Motor neuron (in vitro differentiated cells): ENCODE data around the gene KIAA0319L. TPM values are rescaled to one million over a fixed set of nuclear protein-coding genes. Genes with fewer than 3 reads are reported as not detected.

Experiments
- ATAC-seq, 8 experiments: fragments of 200-7000 bp; cut with Tn5 transposase; replicated peaks in 6 of 8; 2 replicates each; pipeline ENCODE4 v1.8.0; 2021; ENCODE audit warnings: mild to moderate bottlenecking in 8 of 8, moderate library complexity in 8 of 8
- H3K27ac ChIP-seq, 2 donors: fragments of 250-450 bp; sonication (Bioruptor Pico); 2 replicates each; pipeline ENCODE4 v1.9.0; 2021; ENCODE audit warnings: antibody characterized with exemption in 2 of 2, mild to moderate bottlenecking in 2 of 2, moderate library complexity in 1 of 2
- H3K4me1 ChIP-seq, 2 donors: fragments of 250-450 bp; sonication (Bioruptor Pico); replicated peaks in 1 of 2; 2 replicates each; pipeline ENCODE4 v1.6.1; 2021; ENCODE audit warnings: antibody characterized with exemption in 2 of 2, mild to moderate bottlenecking in 2 of 2, moderate library complexity in 1 of 2
- H3K4me3 ChIP-seq, 5 donors: fragments of 250-450 bp; sonication (Bioruptor Pico); 2 replicates each; pipeline ENCODE4 v1.9.0; 2021; ENCODE audit warnings: antibody characterized with exemption in 5 of 5, mild to moderate bottlenecking in 5 of 5, moderate library complexity in 4 of 5
- WGBS, 10 experiments: fragments of 450-650 bp; shearing (Covaris generic); methylation state at CpG; one replicate each; pipeline ENCODE4 v1.0.0; 2022; 5-methylcytosine and 5-hydroxymethylcytosine counted together
- in situ Hi-C, 9 experiments: fragments of 400-800 bp; cut with MboI; loops; one replicate each; pipeline ENCODE4 v1.15.0; 2021; ENCODE audit warnings: low sequenced_read_pairs in 9 of 9, low pct_unique_long_range_greater_than_20kb in 2 of 9; ENCODE audit not compliant: unreplicated experiment in 9 of 9
- total RNA-seq, 8 experiments: library from RNA; unstranded; fragments of 300-600 nt; gene quantifications; 2 replicates each; pipeline versions ENCODE4 v1.2.3 to v1.2.4, GENCODE V29; 2022

The KIAA0319L gene
- total RNA-seq, 8 experiments from 2014 or later: 48.2 to 71.6 (median 58.0) TPM

DNA sequence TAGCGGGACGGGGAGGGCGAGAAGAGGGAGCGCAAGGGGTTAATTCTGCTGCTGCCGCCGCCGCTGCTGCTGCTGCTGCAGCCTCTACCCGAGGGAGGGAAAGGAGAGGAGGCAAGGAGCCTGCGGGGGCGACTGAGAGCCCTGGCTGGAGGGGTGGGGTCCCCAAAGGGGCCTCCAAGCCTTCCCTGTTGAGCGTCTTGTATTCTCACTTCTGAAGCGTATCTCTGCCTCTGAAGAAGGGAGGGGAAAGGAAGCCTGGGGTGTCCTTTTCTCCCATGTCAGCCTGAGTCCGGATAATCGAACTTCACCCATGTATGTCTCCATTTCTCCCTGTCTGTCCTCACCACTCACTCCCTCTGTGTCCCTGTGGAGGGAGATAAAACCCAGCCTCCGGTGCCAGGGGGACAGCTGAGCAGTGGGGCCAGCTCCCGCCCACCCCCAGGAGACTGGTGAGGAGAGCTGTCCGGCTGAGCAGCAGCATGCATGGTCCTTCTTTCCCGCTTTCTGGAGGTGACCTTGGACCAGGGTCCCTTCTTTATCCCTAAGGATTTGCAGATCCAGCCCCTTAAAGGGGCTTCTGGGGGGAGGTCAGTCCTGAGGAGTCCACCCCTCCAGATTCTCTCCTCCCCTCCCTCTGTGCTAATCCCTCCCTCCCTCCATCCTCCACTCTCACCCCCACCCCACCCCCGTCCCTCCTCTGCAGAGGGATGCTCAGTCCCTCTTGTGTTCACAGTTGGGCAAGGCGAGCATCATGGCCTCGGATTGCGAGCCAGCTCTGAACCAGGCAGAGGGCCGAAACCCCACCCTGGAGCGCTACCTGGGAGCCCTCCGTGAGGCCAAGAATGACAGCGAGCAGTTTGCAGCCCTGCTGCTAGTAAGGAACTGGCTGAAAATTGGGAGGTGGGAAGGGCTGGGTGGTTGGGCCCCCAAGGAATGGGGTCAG, 1.4 kb upstream of the KIAA0319L start:
- ATAC-seq: no peak
- peak overlapping the region; percentile 98 to 99 for H3K27ac ChIP-seq

DNA sequence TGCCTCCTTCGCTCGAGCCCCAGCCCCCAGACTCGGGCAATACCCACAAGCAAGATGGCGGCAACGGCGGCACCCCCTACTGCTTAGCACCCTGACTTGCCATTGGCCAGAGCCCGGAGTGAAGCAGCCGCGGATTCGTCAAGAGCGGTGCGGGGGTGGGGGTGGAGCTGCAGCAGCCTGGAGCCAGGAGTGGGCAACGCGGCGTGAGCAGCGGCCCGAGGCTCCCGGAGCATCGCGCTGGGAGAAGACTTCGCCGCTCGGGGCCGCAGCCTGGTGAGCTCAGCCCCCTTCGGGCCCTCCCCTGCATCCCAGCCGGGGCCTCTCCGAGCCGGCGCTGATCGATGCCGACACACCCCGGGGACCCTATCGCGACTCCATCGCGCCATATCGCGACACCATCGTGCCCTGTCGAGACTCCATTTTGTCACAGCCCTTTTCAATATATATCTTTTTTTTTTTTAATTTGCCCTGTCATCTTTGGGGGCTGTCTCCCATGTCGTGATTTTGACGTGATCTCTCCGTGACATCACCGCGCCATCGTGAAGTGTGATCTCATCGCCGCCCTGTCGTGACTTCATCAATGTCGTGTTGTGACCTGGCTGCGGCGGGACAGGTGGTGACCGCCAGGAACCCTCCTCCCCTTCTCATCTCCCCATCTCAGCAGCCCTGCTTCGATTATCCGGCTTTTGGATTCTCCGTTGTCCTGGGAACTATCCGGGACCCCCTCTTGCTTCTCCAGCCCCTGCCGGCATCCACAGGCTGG, 589 bp upstream of the KIAA0319L start, which contains the start of gene NCDN:
Gene NCDN (plus strand): TSS at position 189 of the 763 bp plus-strand sequence. CDS start 392 bp downstream, at position 581.
- H3K4me1 ChIP-seq: peaks cover 27 to 30% of the 10 kb centered on the region in 2 donors
- in situ Hi-C loops: loop anchor here in 2 of 9 experiments (25.0 kb wide), 1 partner anchor 155 kb away; the partner anchor contains the start of gene C1orf216 (in 2 of the 2)
- peak; percentile 82 to 91 (median 85) for ATAC-seq

More for the DNA sequence above, 1.4 kb upstream of the KIAA0319L start:
- in situ Hi-C loops: loop anchor here in 2 of 9 experiments (25.0 kb wide), 1 partner anchor 154 kb away; the partner anchor contains the start of gene C1orf216 (in 2 of the 2)
- peaks cover 27 to 30% of the 10 kb centered on the region in 2 donors for H3K4me1 ChIP-seq
- 0 to 46% (median 20%) methylated on average over 1 to 11 of the region's 26 CpGs; no CpG with 5 or more reads in 4 of the 10 experiments for WGBS, 10 experiments
- peak overlapping the region; percentile 68 to 93 (median 86) for H3K4me3 ChIP-seq

DNA sequence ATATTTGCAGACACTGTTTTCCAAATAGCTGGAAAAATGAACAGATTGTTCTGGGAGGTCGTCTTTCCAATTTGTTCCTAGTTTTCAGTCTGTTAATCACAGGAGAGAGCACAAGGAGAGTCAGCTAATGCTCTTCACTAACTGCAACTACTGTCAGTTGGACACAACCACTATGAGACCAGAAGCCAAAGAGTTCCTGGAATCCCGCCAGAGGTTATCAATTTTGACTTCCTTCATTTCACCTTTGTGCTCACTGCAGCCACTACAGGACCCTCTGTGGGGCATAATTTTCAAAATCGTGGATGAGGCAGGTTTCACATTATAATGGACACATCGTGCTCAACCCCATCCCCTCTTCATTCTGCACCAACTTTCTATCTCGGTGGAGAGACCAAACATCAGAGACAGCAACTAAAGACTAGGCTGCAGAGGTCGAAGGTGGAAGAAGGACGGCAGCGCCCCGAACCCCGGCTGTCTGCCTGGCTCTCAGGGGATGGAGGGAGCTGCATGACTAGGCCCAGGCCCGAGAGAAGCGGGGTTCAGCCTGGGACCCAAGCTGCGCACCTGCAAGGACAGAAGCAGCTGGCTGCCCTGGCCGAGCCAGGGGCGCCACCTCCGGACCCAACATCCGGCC, 602 bp downstream of the KIAA0319L start:
- H3K4me1 ChIP-seq: peaks cover 27 to 30% of the 10 kb centered on the region in 2 donors
- H3K4me3 ChIP-seq: peak overlapping the region; percentile 68 to 93 (median 86)
- WGBS, 10 experiments: 0 to 10% (median 0%) methylated on average over 1 to 12 of the region's 17 CpGs; no CpG with 5 or more reads in 3 of the 10 experiments
- ATAC-seq: no peak
- peak overlapping the region; percentile 98 to 99 for H3K27ac ChIP-seq
- in situ Hi-C loops: loop anchor here in 2 of 9 experiments (25.0 kb wide), 1 partner anchor 156 kb away; the partner anchor contains the start of gene C1orf216 (in 2 of the 2)

More for the DNA sequence above, 589 bp upstream of the KIAA0319L start, which contains the start of gene NCDN:
- WGBS, 10 experiments: 0 to 2% (median 1%) methylated on average over 5 to 41 of the region's 58 CpGs; no CpG with 5 or more reads in 4 of the 10 experiments
- Histone ChIP-seq H3K27ac (peak within 1 kb of the TSS; percentile 98 to 99), H3K4me3 (peak within 1 kb of the TSS; percentile 68 to 93 (median 86))

DNA sequence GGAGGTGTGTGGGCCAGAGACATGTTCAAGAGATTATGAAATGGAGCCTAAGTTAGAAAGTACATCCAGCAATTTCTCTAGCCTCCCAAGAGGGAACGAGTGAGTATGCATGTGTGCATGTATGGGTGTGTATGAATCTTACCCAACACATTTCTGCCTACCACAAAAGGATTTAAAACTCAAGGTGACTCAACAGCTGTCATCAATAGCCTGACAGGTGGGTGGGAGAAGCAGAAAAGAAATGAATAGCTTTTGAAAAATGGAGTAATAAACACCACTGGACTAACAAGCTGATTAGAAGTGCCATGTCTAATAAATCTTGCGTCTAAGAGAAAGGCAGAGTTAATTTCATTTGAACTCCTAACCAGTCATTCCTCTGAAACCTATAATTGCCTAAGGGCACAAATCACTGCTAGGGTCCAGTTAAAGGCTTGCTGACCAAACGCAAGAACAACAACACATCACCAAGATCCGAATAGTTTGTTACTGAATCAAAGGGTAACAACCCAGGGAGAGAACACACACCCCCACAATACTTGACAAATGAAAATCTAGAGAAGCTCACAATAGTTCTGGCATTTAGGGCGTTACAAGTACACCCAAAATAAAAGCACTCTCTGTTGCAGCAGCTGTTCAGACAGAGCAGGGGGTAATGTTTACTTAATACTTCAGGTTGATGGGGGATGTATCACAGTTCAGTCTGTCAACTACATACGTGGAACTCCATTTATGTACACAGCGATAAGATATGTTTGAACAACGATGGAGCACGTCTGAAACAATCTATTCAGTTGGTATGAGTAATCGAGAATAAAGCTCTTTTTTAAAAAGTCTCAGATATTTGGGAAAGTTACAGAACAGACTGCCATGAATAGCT, 1.4 kb downstream of the KIAA0319L start:
- in situ Hi-C loops: loop anchor here in 2 of 9 experiments (25.0 kb wide), 1 partner anchor 156 kb away; the partner anchor contains the start of gene C1orf216 (in 2 of the 2)
- Histone ChIP-seq H3K27ac (peak overlapping the region; percentile 98 to 99), H3K4me1 (peaks cover 27 to 30% of the 10 kb centered on the region in 2 donors)

DNA sequence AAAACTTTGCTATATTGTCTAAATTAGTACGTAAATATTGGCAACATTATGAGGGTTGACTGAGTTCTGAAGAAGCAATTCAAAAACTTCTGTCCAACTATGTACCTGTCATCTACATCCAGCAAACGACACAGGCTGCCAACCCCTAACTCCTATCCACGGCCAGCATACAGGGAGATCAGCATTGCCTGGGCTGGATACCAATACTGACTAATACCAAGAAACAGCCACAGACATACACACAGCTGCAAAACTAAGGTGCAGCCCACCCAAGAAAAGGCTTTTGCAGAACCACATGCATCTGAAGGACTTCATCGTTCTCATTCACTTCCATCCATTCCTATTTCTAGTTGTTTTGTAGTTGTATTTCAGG, 2.0 kb downstream of the KIAA0319L start:
- Histone ChIP-seq H3K4me3 (peak overlapping the region in 4 of 5 donors; percentile 68 to 93 (median 86)), H3K27ac (peak overlapping the region; percentile 66 to 99), H3K4me1 (peaks cover 27 to 30% of the 10 kb centered on the region in 2 donors)
- no peak for ATAC-seq
- in situ Hi-C loops: loop anchor here in 2 of 9 experiments (25.0 kb wide), 1 partner anchor 157 kb away; the partner anchor contains the start of gene C1orf216 (in 2 of the 2)
- 3 to 100% (median 20%) methylated on average over 1 to 4 of the region's 4 CpGs for WGBS, 10 experiments

More for the DNA sequence above, 1.4 kb downstream of the KIAA0319L start:
- 19 to 66% (median 34%) methylated on average over 2 to 10 of the region's 10 CpGs for WGBS, 10 experiments
- peak overlapping the region; percentile 68 to 93 (median 86) for H3K4me3 ChIP-seq
- no peak for ATAC-seq

DNA sequence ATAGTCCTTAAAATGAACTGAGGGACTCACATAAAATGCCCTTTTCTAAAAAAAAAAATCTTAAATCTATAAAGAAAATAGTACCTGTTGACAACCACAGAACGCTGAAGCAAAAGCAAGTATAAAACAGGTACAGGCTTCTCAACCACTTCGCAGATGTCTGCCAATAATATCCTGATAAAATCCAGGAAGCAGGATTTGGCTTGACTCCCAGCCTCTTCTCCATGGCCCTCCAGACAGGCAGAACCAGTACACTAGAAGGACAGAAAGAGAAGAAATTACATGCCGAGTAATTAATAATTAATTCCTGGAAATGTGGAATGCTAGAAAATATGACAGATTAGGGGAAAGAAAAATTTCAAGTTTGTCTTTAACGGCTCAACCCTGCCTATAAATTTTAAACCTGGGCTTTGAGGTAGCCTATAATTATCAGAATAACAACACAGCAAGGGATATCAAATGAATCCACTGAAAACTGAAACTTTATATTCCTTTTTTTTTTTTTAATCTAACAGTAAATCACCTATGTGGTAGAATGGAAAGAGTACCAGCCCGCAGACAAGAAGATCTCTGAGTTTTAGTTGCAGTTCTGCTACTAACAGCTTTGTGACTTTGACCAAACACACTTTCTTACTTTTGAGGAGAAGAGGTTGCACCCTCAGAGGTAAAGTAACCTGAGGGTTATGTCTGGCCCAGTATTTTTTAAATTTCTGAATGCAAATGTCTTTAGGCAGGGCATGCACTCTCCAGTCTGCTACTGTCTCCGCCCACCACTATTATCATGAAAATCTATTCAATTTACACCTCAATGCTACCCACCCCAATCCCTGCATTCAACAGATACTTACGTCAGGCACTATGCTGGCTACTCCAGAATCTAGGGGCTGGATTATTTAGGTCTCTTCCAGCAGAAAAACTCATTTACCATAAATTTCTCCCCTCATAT, 2.7 kb downstream of the KIAA0319L start:
- peak in 1 of 8 experiments; percentile 5 for ATAC-seq
- WGBS, 10 experiments: 12 to 67% (median 37%) methylated on average over 4 to 7 of the region's 7 CpGs; no CpG with 5 or more reads in 1 of the 10 experiments
- in situ Hi-C loops: loop anchor here in 2 of 9 experiments (25.0 kb wide), 1 partner anchor 158 kb away; the partner anchor contains the start of gene C1orf216 (in 2 of the 2)
- Histone ChIP-seq H3K4me1 (peaks cover 27 to 30% of the 10 kb centered on the region in 2 donors), H3K4me3 (peak overlapping the region in 3 of 5 donors; percentile 68 to 93 (median 85)), H3K27ac (peak overlapping the region; percentile 11 to 66)

GRCh38 chr1:35553851-35554250, 3.4 kb downstream of the KIAA0319L start:
- Histone ChIP-seq H3K27ac (no peak overlapping the region), H3K4me1 (peaks cover 22 to 26% of the 10 kb centered on the region in 2 donors), H3K4me3 (no peak overlapping the region)
- in situ Hi-C loops: loop anchor here in 2 of 9 experiments (25.0 kb wide), 1 partner anchor 158 kb away; the partner anchor contains the start of gene C1orf216 (in 2 of the 2)
- no peak for ATAC-seq
- WGBS, 10 experiments: 40 to 100% (median 77%) methylated on average over 1 to 2 of the region's 2 CpGs; no CpG with 5 or more reads in 2 of the 10 experiments

DNA sequence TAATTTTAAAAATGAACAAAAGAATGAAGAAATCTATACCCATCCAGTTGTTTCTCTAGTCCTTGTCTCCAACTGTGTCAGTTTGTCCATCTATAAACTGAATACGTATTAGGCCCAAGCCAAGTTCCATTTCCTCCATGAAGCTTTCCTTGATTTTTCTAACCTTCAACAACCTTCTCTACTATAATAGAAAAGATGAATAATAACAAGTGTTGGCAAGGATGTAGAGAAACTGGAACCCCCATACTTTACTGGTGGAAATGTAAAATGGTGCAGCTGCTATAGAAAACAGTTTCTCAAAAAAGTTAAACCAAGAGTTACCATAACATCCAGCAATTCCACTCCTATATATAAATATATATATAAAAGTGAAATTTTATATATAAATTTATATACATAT, 10.6 kb downstream of the KIAA0319L start:
- Histone ChIP-seq H3K27ac (no peak overlapping the region), H3K4me1 (no peaks in the 10 kb centered on the region), H3K4me3 (no peak overlapping the region)
- no peak for ATAC-seq
- in situ Hi-C loops: no loop called here
- WGBS, 10 experiments: 75 to 100% (median 100%) methylated on average over 1 of the region's 1 CpG; no CpG with 5 or more reads in 2 of the 10 experiments

GRCh38 chr1:35544976-35545375, 12.2 kb downstream of the KIAA0319L start:
- 20 to 93% (median 57%) methylated on average over 1 to 3 of the region's 3 CpGs; no CpG with 5 or more reads in 5 of the 10 experiments for WGBS, 10 experiments
- Histone ChIP-seq H3K4me3 (no peak overlapping the region), H3K27ac (no peak overlapping the region), H3K4me1 (peaks cover 2 to 3% of the 10 kb centered on the region in 2 donors)
- in situ Hi-C loops: no loop called here
- peak; percentile 37 to 74 (median 46) for ATAC-seq

GRCh38 chr1:35539824-35540261, 17.4 kb downstream of the KIAA0319L start:
- in situ Hi-C loops: no loop called here
- Histone ChIP-seq H3K4me3 (no peak overlapping the region), H3K27ac (no peak overlapping the region), H3K4me1 (peaks cover 14 to 21% of the 10 kb centered on the region in 2 donors)
- WGBS, 10 experiments: 17 to 88% (median 73%) methylated on average over 1 of the region's 1 CpG; no CpG with 5 or more reads in 6 of the 10 experiments
- peak in 1 of 8 experiments; percentile 40 for ATAC-seq
